ENCODE data around the gene PRKCB.

DNA sequence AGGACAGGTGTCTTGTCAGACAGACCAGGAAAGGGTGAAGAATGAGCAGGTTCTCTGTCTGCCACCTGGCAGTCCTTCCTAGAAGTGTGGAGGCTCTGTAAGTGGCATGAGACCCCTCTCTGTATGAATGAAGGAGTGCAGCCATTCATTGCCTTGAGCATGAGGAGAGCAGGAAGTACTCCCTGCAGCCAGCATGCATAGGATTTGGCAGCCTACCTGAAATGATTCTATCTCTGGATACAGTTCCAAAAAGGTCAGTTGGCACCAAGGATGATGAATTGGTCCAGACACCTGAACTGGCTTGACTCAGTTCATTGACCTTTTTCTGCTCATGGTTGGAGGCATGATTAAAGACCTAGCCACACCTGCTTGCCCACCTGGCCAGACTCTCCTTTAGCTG is 163.0 kb downstream of the PRKCB start:
- TF ChIP-seq, protein P1, sequence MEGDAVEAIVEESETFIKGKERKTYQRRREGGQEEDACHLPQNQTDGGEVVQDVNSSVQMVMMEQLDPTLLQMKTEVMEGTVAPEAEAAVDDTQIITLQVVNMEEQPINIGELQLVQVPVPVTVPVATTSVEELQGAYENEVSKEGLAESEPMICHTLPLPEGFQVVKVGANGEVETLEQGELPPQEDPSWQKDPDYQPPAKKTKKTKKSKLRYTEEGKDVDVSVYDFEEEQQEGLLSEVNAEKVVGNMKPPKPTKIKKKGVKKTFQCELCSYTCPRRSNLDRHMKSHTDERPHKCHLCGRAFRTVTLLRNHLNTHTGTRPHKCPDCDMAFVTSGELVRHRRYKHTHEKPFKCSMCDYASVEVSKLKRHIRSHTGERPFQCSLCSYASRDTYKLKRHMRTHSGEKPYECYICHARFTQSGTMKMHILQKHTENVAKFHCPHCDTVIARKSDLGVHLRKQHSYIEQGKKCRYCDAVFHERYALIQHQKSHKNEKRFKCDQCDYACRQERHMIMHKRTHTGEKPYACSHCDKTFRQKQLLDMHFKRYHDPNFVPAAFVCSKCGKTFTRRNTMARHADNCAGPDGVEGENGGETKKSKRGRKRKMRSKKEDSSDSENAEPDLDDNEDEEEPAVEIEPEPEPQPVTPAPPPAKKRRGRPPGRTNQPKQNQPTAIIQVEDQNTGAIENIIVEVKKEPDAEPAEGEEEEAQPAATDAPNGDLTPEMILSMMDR (IDR thresholded peaks at IDR 0.05) = no peak
- TF ChIP-seq POLR2A (IDR thresholded peaks at IDR 0.05) = no peak
